Suprapubic skin (tissue), 3 donors: ENCODE measurements around the gene PLPP7.

Source experiments
- CTCF ChIP-seq, 2 donors: fragments of 200-600 bp in 1 of 2; fragments of 450-650 bp in 1 of 2; sonication (generic) in 1 of 2; IDR thresholded peaks; one replicate each; pipeline ENCODE4 v1.5.1; 2016 to 2019; ENCODE audit warnings: antibody characterized with exemption in 2 of 2, mild to moderate bottlenecking in 1 of 2, moderate library complexity in 1 of 2
- POLR2A ChIP-seq, 2 donors: fragments of 450-650 bp; IDR thresholded peaks; one replicate each; pipeline ENCODE4 v1.6.1; 2017; ENCODE audit warnings: antibody characterized with exemption in 2 of 2, mild to moderate bottlenecking in 2 of 2, moderate library complexity in 2 of 2

- no peak for TF ChIP-seq CTCF (IDR thresholded peaks at IDR 0.05)
- no peak for TF ChIP-seq POLR2A (IDR thresholded peaks at IDR 0.05)
Observed at GRCh38 chr9:131274674-131275331, 14.7 kb upstream of the PLPP7 start.
